HG02943 (cell line): ENCODE measurements around the gene HSPA12B.

Source experiments
- ATAC-seq: cut with Tn5 transposase; IDR thresholded peaks from one replicate; pipeline ENCODE4 v1.9.1; 2021; ENCODE audit warnings: mild to moderate bottlenecking, low read depth, moderate library complexity; ENCODE audit not compliant: unreplicated experiment

The HSPA12B gene

GRCh38 chr20:3732327-3733118, at the start of gene HSPA12B:
HSPA12B (plus strand) TSS chr20:3732685; CDS start chr20:3738675, 5,990 bp downstream.
- no peak for ATAC-seq

- no peak for ATAC-seq
Observed at GRCh38 chr20:3685341-3685740, 47.1 kb upstream of the HSPA12B start.

GRCh38 chr20:3686421-3686820, 46.1 kb upstream of the HSPA12B start:
- ATAC-seq, result no peak

GRCh38 chr20:3686867-3687321, 45.6 kb upstream of the HSPA12B start:
- ATAC-seq, result no peak

GRCh38 chr20:3687655-3688054, 44.8 kb upstream of the HSPA12B start:
- no peak for ATAC-seq

GRCh38 chr20:3689978-3690377, 42.5 kb upstream of the HSPA12B start:
- no peak for ATAC-seq

GRCh38 chr20:3690413-3690812, 42.1 kb upstream of the HSPA12B start:
- ATAC-seq, result no peak

GRCh38 chr20:3691306-3691705, 41.2 kb upstream of the HSPA12B start:
- ATAC-seq, result no peak

GRCh38 chr20:3691897-3692296, 40.6 kb upstream of the HSPA12B start:
- ATAC-seq, result no peak

GRCh38 chr20:3692706-3693294, 39.7 kb upstream of the HSPA12B start:
- ATAC-seq, result no peak

GRCh38 chr20:3693376-3693775, 39.1 kb upstream of the HSPA12B start:
- ATAC-seq, result no peak

- no peak for ATAC-seq
Observed at GRCh38 chr20:3694864-3695263, 37.6 kb upstream of the HSPA12B start.

- ATAC-seq, result no peak
Observed at GRCh38 chr20:3696200-3696599, 36.3 kb upstream of the HSPA12B start.

- no peak for ATAC-seq
Observed at GRCh38 chr20:3696745-3697587, 35.5 kb upstream of the HSPA12B start.

- ATAC-seq, result no peak
Observed at GRCh38 chr20:3697588-3698305, 34.7 kb upstream of the HSPA12B start.

- no peak for ATAC-seq
Observed at GRCh38 chr20:3698591-3699001, 33.9 kb upstream of the HSPA12B start.

- no peak for ATAC-seq
Observed at GRCh38 chr20:3699037-3699436, 33.4 kb upstream of the HSPA12B start.

- ATAC-seq, result no peak
Observed at GRCh38 chr20:3701061-3701998, 31.2 kb upstream of the HSPA12B start.

- ATAC-seq, result no peak
Observed at GRCh38 chr20:3702611-3703391, 29.7 kb upstream of the HSPA12B start.
